GM03348 (cell line): ENCODE measurements around the gene AATK.
A peak's percentile ranks its signal among the peaks of the same experiment; 100 is the strongest.
"Not testable (repeated sequence)": the region's sequence is repeated elsewhere in the genome, so short reads cannot be mapped to it uniquely, and the experiment has no call there.

Experiments
- DNase-seq: peaks from one replicate; pipeline ENCODE4 v3.0.0; 2012; ENCODE audit warnings: low spot score

AATK gene

DNA sequence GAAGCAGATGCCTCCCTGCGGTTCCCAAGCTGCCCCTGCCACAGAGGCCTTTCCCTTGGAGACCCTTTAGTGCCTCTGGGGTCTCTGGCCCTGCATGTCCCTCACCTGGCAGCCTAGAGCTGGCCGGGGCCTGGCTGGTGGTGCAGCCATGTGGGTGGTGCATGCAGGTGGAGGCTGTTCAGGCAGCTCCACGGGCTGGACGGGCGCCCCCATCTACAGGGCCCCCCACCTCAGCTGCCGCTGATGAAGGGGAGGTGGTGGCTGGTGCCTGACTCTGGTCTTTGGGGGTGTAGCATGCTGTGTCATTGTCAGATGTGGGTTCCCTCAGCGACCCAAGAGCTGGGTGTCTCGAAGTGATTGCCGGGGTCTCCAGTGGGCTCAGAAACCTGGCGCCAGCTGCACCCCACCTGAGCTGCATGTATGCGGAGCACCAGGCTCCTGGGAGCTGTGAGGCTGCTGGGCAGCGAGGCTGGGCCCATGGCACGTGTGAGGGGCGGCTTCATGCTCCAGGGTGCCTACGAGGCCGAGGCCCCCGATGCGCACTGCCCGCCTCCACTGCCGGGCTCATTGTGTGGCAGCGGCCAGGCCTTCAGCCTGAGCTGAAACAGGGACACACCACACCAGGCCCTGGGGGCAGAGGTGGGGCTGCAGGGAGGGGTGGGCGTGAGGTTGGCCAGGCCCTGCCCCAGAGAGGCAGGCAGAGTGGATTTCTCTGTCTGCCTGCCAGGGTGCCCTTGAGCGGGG, 74.1 kb downstream of the AATK start:
- no peak for DNase-seq

DNA sequence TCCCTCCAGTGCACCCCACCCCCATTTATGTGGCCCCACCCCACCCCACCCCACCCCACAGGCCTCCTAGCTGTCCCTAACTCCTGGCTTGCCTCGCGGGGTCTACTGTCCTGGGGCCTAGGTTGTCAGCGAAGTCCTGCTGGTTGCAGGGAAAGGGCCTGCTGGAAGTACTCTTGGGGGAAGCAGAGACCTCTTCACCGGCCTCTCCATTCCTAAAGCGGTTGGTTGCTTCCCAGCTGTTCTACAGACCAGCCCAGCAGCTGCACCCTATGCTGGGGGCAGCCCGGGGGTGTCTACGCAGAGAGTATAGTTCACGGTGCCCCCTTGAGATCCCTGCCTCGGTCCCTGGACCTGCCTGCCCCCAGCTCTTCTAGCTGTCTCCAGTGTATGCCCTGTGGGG, 74.9 kb downstream of the AATK start:
- DNase-seq, result no peak

- peak; percentile 73 for DNase-seq
These were observed 75.5 kb downstream of the AATK start for GRCh38 chr17:81090361-81091136.

GRCh38 chr17:81086789-81087551, 79.1 kb downstream of the AATK start:
- no peak for DNase-seq

GRCh38 chr17:81085420-81085911, 80.6 kb downstream of the AATK start:
- no peak for DNase-seq

- no peak for DNase-seq
These were observed 81.2 kb downstream of the AATK start for GRCh38 chr17:81084680-81085419.

- no peak for DNase-seq
These were observed 82.8 kb downstream of the AATK start for GRCh38 chr17:81083125-81083765.

DNA sequence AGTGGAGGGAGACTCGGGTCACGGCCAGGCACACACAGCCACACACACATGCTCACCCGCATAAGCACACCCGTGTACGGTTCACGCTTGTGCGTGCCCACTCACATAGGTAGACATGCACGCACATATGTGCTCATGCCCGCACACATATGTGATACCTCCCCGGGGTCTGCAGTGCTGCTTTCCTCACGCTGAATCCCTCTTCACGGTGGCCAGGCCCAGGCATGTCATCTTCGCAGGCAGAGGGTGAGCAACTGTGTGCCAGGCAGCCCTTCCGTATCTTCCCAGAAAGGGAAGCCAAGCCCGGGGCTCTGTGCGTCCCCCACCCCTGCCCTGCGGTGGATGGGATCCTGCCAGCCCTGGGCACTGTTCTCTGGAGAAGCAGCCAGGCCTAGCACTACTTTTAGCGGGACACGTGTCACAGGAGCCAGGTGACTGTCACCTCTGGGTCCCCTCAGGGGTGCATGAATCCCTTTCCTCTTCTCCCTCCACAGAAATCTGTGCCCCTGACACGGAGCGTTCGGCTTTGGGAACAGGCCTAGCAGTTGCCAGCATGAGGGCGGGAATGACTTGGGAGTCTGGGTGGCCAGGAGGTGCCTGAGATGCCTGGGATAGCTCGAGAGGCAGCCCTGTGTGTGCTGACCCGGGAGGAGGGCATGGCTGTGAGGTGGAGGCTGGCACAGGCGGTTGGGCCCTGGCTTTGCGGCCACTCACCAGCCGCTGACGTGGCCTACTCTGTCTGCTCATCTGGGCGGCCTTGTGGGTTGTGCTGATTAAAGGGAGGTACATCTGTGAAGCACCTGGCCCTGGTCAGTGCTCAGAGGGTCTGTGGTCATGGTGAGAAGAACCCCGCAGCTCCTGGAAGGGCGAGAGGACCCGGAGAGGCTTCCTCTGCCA, 83.6 kb downstream of the AATK start:
- DNase-seq, result no peak

DNA sequence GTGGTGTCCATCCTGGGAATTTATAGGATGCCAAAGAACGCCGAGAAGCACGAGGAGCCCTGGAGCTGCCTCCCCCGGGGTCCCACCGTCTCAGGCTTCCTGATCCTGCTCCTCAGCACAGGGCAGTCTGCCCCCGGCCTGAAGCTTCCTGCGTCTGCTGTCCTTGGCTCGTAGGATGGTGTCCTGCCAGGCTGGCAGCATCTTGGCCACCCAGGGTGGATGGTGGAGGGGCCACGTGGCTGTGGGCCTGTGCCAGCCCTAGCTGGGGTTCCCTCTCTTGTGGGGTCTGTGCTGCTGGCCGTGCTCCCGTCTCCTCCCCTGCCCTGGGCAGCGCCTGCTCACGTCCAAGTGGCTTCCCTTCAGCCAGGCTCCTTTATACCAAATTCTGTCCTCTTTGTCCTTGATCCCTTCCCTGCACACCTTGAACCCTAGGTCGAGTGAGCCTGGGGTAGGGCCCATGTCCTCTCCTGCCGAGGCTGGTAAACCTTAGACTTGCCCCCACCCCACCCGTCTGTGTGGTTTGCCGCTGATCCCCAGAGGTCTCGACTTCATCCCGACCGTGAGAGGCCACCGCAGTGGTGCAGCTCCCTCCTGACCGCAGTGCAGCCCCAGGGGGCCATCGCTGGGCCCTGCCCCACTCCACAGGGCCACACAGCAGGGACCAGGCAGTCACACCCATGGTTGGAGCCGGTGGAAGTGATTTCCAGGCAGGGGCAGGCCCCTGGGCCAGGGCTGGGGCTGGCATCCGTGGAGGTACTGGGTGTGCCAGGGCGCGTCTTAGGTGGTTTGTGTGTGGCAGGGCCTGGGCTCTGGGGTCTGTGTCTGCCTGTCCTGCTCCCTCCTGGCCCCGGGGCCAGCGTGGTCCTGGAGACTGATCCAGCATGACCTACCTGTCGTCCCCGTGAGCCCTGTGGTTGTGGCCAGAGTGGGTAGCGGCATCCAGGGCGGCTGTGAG, 84.5 kb downstream of the AATK start:
- no peak for DNase-seq

DNA sequence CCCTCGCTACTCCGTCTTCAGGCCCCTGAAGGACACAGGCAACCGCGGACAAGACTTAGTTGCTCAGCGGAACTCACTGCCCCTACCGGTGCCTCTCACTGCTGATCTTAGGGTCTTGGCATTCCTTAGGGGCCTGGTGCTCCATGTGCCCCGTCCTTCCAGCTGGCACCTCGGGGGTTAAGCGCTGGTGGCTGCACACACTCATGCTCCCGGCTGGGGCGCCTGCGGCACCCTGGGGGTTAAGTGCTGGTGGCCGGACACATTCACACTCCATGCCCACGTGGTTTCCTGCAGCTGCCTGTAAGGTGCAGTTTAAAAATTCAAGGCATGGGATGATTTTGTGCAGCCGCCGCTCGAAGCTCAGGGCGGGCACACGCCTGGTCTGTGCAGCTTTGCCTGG, 86.0 kb downstream of the AATK start:
- no peak for DNase-seq

DNA sequence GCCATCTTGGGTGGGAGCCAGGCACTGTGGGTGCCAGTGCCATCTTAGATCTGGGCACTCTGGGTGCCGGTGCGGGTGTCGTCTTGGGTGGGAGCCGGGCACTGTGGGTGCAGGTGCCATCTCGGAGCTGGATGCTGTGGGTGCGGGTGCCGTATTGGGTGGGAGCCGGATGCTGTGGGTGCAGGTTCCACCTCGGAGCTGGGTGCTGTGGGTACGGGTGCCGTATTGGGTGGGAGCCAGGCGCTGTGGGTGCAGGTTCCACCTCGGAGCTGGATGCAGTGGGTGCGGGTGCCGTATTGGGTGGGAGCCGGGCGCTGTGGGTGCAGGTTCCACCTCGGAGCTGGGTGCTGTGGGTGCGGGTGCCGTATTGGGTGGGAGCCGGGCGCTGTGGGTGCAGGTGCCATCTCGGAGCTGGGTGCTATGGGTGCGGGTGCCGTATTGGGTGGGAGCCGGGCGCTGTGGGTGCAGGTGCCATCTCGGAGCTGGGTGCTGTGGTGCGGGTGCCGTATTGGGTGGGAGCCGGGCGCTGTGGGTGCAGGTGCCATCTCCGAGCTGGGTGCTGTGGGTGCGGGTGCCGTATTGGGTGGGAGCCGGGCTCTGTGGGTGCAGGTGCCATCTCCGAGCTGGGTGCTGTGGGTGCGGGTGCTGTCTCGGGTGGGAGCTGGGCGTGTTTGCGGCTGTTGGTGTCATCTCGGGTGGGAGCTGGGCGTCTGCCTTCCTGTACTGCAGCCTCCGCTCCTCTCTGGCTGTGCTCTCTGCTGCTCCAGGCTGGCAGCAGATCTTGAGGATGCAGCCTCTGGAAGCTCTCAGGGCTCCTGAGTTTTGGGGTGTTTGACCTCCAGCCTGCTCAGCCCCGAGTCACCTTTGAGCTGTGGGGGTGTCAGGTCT, 87.8 kb downstream of the AATK start:
- not testable (repeated sequence) for DNase-seq

DNA sequence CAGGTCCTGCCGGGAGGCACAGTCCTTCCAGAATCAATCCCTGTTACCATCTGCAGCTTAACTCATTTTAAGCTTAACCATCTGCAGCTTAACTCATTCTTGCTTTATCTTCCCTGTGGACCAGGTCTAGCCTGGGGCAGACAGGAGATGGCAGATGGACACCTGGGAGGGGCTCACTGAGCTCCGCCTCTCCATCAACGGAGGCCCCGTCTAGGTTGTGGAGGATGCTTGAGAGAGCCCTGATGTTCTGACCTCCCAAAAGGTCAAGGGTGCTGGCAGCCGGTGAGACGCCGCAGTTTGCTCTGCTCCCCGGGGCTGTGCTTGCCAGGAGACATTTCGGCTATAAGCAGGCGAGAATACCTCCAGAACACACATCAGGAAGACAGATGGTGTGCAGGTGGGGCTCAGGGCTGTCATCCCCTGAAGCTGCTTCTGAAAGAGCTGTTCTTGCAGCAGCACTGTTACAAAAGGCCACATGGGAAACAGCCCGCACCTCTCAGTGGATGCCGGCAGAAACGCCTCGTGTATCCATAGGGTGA, 89.8 kb downstream of the AATK start:
- DNase-seq, result no peak

DNA sequence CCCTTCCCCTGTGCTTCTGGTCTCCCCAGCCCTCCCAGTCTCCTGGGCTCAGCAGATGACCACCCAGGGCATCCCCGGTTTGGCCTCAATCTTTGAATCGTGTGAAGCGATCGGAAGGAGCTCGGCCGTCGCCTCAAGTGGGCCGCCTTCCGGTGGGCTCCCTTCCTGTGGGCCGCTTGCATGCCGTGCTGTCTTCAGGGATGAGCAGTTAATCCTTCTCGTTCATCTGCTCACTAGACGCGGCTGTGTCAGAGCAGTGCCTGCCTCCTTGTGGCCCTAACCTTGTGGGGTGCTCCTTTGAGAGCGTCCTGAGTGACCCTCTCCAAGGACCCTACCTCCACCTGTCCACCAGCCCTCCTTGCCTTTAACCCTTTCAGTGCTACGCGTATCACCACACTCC, 90.7 kb downstream of the AATK start:
- no peak for DNase-seq

DNA sequence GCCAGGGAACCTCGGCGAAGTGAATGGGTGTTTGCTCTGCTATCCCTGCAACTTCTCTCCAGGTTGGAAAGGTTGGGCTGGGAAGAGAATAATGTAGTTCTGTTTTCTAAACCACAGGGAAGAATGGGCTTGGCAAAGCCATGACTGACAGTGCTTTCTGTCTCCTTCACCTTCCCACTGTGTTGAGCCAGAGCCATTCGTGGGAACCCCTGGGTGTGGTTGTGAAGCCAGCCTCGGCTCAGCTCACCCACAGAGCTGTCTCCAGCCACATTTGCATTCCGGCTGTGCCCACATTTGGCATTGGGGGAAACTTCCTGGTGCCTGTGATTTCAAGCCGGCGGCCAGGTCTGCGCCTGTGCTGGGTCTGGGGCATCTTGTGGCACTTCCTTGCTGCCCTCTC, 91.1 kb downstream of the AATK start:
- DNase-seq, result peak; percentile 32

- no peak for DNase-seq
These were observed 91.8 kb downstream of the AATK start for GRCh38 chr17:81073967-81074839.

DNA sequence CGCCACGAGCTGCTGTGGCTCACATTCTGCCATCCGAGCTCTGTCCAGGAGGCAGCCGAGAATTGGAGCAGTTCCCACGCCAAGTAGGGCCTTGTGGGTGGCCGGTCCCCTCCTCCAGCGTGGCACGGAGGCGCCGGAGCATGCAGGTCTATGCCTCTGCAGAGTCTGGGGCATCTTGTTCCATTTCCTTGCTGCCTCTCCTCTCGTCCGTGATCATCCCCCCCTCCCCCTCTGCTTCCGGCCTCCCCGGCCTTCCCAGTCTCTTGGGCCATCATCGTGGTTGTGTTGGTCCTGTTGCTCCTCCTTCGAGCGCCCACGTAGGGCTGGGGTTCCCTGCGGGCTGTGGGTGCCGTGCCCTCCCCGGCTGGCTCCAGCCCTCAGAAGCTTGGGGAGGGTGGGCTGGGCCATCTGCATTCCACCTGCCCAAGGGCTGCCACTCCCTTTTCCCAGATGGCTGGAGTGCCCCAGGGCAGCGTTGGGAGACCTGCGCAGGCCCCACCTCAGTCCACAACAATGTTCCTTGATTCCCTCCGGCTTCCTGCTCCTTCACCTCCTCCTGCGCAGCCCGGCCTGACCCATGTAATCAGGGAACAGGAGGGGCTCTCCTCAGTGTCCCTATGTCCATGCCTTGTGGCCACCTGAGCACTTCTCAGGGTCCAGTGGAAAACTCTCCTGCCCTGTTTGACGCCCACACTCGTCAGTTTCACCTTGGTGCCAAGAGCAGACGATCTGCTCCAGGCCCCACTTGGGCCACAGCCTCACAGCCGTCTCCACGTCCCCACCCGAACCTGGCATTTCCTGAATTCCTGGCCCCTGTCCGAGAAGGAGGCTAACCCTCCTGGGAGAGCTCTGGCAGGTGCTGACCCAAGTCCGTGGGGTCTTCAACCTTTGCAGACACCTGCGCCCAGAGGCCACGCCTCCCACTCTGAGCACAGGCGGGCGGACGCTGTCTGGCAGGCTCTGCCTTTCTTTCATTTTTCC, 94.0 kb downstream of the AATK start:
- DNase-seq, result no peak
